ENCODE measurements around the gene HSF5. TPM values are rescaled to one million over a fixed set of nuclear protein-coding genes. Genes with fewer than 3 reads are reported as not detected.

The HSF5 gene
- total RNA-seq, 1 donor from 2014 or later: 0.42 TPM

GRCh38 chr17:58420827-58421226 lies 67.4 kb downstream of the HSF5 start:
- TF ChIP-seq, protein P1, sequence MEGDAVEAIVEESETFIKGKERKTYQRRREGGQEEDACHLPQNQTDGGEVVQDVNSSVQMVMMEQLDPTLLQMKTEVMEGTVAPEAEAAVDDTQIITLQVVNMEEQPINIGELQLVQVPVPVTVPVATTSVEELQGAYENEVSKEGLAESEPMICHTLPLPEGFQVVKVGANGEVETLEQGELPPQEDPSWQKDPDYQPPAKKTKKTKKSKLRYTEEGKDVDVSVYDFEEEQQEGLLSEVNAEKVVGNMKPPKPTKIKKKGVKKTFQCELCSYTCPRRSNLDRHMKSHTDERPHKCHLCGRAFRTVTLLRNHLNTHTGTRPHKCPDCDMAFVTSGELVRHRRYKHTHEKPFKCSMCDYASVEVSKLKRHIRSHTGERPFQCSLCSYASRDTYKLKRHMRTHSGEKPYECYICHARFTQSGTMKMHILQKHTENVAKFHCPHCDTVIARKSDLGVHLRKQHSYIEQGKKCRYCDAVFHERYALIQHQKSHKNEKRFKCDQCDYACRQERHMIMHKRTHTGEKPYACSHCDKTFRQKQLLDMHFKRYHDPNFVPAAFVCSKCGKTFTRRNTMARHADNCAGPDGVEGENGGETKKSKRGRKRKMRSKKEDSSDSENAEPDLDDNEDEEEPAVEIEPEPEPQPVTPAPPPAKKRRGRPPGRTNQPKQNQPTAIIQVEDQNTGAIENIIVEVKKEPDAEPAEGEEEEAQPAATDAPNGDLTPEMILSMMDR (IDR thresholded peaks at IDR 0.05; ENCODE audit: insufficient read depth, low read length, poor library complexity, severe bottlenecking): no peak
- no peak for DNase-seq (ENCODE audit: low read depth)
- H3K36me3 ChIP-seq (ENCODE audit: control insufficient read depth, insufficient read depth, low read length): no peaks in the 10 kb centered on the region
- H3K27me3 ChIP-seq (ENCODE audit: control insufficient read depth, insufficient read depth, low read length): no peaks in the 10 kb centered on the region
- H3K4me3 ChIP-seq (ENCODE audit: low read depth, low read length): no peak overlapping the region

DNA sequence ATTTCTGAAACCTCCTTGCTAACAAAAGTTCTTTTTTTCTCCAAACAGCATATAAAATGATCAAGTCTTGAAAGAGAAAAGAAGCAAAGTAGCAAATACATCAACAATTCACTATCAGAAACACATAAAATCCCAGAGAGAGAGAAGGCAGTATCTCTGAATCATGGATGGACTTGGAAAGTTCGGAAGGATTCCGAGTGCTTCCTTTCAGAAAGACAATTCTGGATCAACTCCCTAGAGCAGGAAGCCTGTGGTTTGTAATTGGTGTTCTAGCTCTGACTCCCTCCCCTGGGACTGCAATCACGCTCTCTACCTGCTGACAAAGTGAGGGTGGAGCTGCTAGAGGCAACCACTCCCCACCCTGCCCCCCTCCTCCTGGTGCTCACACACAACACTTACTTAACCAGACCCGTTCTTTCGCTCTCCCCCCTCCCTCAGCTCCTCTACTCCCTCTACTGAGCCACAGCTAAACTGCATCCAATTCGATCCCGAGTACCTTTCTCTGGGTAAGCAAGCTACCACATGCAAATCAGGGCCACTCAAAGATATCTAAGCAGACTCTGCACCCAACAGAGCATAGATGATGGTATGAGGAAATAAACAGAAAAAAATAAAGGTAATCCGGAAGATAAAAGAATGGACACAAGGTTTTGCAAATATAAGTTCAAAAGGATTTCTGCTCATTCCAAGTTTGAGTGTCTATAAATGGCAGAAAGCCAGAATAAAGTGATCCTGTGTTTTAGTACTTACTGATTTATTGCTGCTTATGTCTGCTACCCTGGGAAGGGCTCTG lies 70.7 kb downstream of the HSF5 start, which contains the start of gene RNF43:
TSS of gene RNF43 (minus strand) at position 235 of the 793 bp plus-strand sequence. CDS start 1,957 bp downstream, outside the sequence.
- Histone ChIP-seq H3K27me3 (ENCODE audit: control insufficient read depth, insufficient read depth, low read length) (no peaks in the 10 kb centered on the region), H3K4me3 (ENCODE audit: low read depth, low read length) (peak within 1 kb of the TSS; percentile 49), H3K36me3 (ENCODE audit: control insufficient read depth, insufficient read depth, low read length) (no peaks in the 10 kb centered on the region)
- TF ChIP-seq, protein P1 (IDR thresholded peaks at IDR 0.05; ENCODE audit: insufficient read depth, low read length, poor library complexity, severe bottlenecking): peak; percentile 94
- DNase-seq (ENCODE audit: low read depth): peak; percentile 94

DNA sequence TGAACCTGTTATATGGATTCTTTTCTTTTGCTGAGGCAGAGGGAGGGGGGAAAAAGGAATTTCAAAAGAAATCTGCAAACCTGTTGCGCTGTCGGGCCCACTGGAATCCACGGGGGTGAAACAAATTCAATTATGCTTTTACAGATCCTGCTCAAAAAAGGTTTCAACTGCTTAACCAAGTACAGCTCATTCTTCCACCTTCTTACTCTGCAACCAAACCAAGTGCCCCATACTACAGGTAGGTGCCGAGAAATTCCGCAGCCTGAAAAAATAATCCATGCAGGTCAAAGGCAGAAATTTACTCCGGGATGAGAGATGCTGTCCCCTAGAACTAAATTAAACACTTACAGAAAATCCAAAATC lies 71.3 kb downstream of the HSF5 start:
- no peak for DNase-seq (ENCODE audit: low read depth)
- H3K4me3 ChIP-seq (ENCODE audit: low read depth, low read length): peak overlapping the region; percentile 49
- TF ChIP-seq, protein P1 (IDR thresholded peaks at IDR 0.05; ENCODE audit: insufficient read depth, low read length, poor library complexity, severe bottlenecking): no peak
- no peaks in the 10 kb centered on the region for H3K27me3 ChIP-seq (ENCODE audit: control insufficient read depth, insufficient read depth, low read length)
- H3K36me3 ChIP-seq (ENCODE audit: control insufficient read depth, insufficient read depth, low read length): no peaks in the 10 kb centered on the region

DNA sequence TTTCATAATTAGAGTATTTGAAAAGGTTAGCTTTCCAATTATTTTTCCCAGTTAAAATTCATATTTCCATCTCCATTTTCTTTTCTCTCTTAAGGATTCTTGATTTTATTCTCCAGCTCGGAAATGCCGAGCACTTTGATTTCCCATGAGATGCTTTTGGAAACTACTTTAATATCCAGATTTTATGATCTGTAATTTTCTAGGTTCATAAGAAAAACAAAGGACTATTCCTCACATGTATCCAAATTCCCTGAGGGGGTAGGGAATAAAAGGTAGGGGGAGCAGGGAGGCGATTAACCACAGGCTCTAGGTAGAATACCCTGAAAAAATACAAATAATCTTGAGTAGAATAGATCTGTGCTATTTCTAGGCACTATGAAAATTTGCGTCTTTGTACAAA lies 71.8 kb downstream of the HSF5 start:
- H3K36me3 ChIP-seq (ENCODE audit: control insufficient read depth, insufficient read depth, low read length): no peaks in the 10 kb centered on the region
- DNase-seq (ENCODE audit: low read depth): no peak
- TF ChIP-seq, protein P1 (IDR thresholded peaks at IDR 0.05; ENCODE audit: insufficient read depth, low read length, poor library complexity, severe bottlenecking): no peak
- peak overlapping the region; percentile 49 for H3K4me3 ChIP-seq (ENCODE audit: low read depth, low read length)
- no peaks in the 10 kb centered on the region for H3K27me3 ChIP-seq (ENCODE audit: control insufficient read depth, insufficient read depth, low read length)

- H3K4me3 ChIP-seq (ENCODE audit: low read depth, low read length): peak overlapping the region; percentile 9
- no peak for DNase-seq (ENCODE audit: low read depth)
- no peaks in the 10 kb centered on the region for H3K27me3 ChIP-seq (ENCODE audit: control insufficient read depth, insufficient read depth, low read length)
- TF ChIP-seq, protein P1 (IDR thresholded peaks at IDR 0.05; ENCODE audit: insufficient read depth, low read length, poor library complexity, severe bottlenecking): no peak
- no peaks in the 10 kb centered on the region for H3K36me3 ChIP-seq (ENCODE audit: control insufficient read depth, insufficient read depth, low read length)
Observed at GRCh38 chr17:58415371-58416055, 72.7 kb downstream of the HSF5 start.

Measured in kidney epithelial cell (primary cell).